Natural killer cell treated with Interleukin-12 subunit alpha and Interleukin-12 subunit beta and Interleukin-15 and Interleukin-18, amount 100 ng/mL, for 72 hours (primary cell): ENCODE measurements around the gene EPHA3. TPM values are rescaled to one million over a fixed set of nuclear protein-coding genes. Genes with fewer than 3 reads are reported as not detected.

Experiments
- ATAC-seq, 2 donors: fragments of 150-1000 bp; cut with Tn5 transposase in 1 of 2; sonication (Bioruptor Pico), chemical (Tn5 transposase) in 1 of 2; 2 replicates each; pipeline ENCODE4 v1.10.0; 2021
- DNase-seq: peaks from one replicate; pipeline ENCODE4 v3.0.0; 2022; ENCODE audit warnings: low spot score
- H3K27ac Mint-ChIP-seq, 2 donors: 1 replicate in 1 of 2; 2 replicates in 1 of 2; pipeline ENCODE4 v1.8.0; 2022; ENCODE audit warnings: mixed read lengths in 2 of 2, mild to moderate bottlenecking in 1 of 2, moderate library complexity in 1 of 2
- H3K27me3 Mint-ChIP-seq, 2 donors: 1 replicate in 1 of 2; 2 replicates in 1 of 2; pipeline ENCODE4 v1.8.0; 2022; ENCODE audit warnings: mixed read lengths in 2 of 2
- H3K36me3 Mint-ChIP-seq: one replicate; pipeline ENCODE4 v1.8.0; 2022; ENCODE audit warnings: mixed read lengths
- H3K4me1 Mint-ChIP-seq, 2 donors: 1 replicate in 1 of 2; 2 replicates in 1 of 2; pipeline ENCODE4 v1.8.0; 2022; ENCODE audit warnings: low read depth in 2 of 2, mixed read lengths in 2 of 2, mild to moderate bottlenecking in 1 of 2
- H3K4me3 Mint-ChIP-seq: one replicate; pipeline ENCODE4 v1.8.0; 2022; ENCODE audit warnings: mixed read lengths
- H3K9me3 Mint-ChIP-seq: 2 replicates; pipeline ENCODE4 v1.8.0; 2022; ENCODE audit warnings: mixed read lengths
- total RNA-seq, 2 donors: library from RNA; stranded (reverse); gene quantifications; one replicate each; pipeline ENCODE4 v1.2.3, GENCODE V29; 2022

EPHA3 gene
- total RNA-seq, 2 donors from 2014 or later: not detected

GRCh38 chr3:89449086-89449485 lies 341.7 kb downstream of the EPHA3 start:
- H3K27me3 Mint-ChIP-seq: no peaks in the 10 kb centered on the region
- ATAC-seq: no peak
- H3K9me3 Mint-ChIP-seq: peaks cover 18% of the 10 kb centered on the region
- H3K36me3 Mint-ChIP-seq: peaks cover 3% of the 10 kb centered on the region
- H3K4me3 Mint-ChIP-seq: no peak overlapping the region
- no peak overlapping the region for H3K27ac Mint-ChIP-seq
- no peak for DNase-seq
- no peaks in the 10 kb centered on the region for H3K4me1 Mint-ChIP-seq

GRCh38 chr3:89452066-89452465 lies 344.6 kb downstream of the EPHA3 start:
- Mint-ChIP-seq H3K27me3 (no peaks in the 10 kb centered on the region), H3K27ac (no peak overlapping the region), H3K36me3 (peaks cover 13% of the 10 kb centered on the region), H3K9me3 (peaks cover 28% of the 10 kb centered on the region), H3K4me3 (no peak overlapping the region), H3K4me1 (no peaks in the 10 kb centered on the region)
- DNase-seq: no peak
- ATAC-seq: no peak

GRCh38 chr3:89455240-89455639 lies 347.8 kb downstream of the EPHA3 start:
- peaks cover 19% of the 10 kb centered on the region for H3K36me3 Mint-ChIP-seq
- DNase-seq (no peak), ATAC-seq (no peak)

GRCh38 chr3:89467898-89468363 lies 360.5 kb downstream of the EPHA3 start:
- Mint-ChIP-seq H3K27ac (no peak overlapping the region), H3K36me3 (no peaks in the 10 kb centered on the region), H3K4me1 (no peaks in the 10 kb centered on the region), H3K27me3 (no peaks in the 10 kb centered on the region), H3K9me3 (no peaks in the 10 kb centered on the region), H3K4me3 (no peak overlapping the region)
- no peak for DNase-seq
- ATAC-seq: no peak

More at GRCh38 chr3:89455240-89455639, 347.8 kb downstream of the EPHA3 start:
- Mint-ChIP-seq H3K9me3 (peaks cover 42% of the 10 kb centered on the region), H3K4me3 (no peak overlapping the region), H3K27ac (no peak overlapping the region), H3K4me1 (no peaks in the 10 kb centered on the region), H3K27me3 (no peaks in the 10 kb centered on the region)

- Mint-ChIP-seq H3K4me1 (no peaks in the 10 kb centered on the region), H3K36me3 (no peaks in the 10 kb centered on the region), H3K9me3 (peaks cover 3% of the 10 kb centered on the region), H3K27me3 (no peaks in the 10 kb centered on the region), H3K27ac (no peak overlapping the region), H3K4me3 (no peak overlapping the region)
- DNase-seq: no peak
- no peak for ATAC-seq
Observed at GRCh38 chr3:89472101-89472500, 364.7 kb downstream of the EPHA3 start.

GRCh38 chr3:89474333-89475130 lies 367.1 kb downstream of the EPHA3 start:
- Mint-ChIP-seq H3K9me3 (peaks cover 11% of the 10 kb centered on the region), H3K4me1 (no peaks in the 10 kb centered on the region), H3K27ac (no peak overlapping the region), H3K27me3 (no peaks in the 10 kb centered on the region), H3K4me3 (no peak overlapping the region), H3K36me3 (no peaks in the 10 kb centered on the region)
- no peak for DNase-seq
- ATAC-seq: no peak

GRCh38 chr3:89488800-89489580 lies 381.6 kb downstream of the EPHA3 start:
- ATAC-seq (no peak), DNase-seq (no peak)
- no peaks in the 10 kb centered on the region for H3K4me1 Mint-ChIP-seq
- no peak overlapping the region for H3K4me3 Mint-ChIP-seq
- peaks cover 17% of the 10 kb centered on the region for H3K9me3 Mint-ChIP-seq
- no peaks in the 10 kb centered on the region for H3K27me3 Mint-ChIP-seq
- H3K27ac Mint-ChIP-seq: no peak overlapping the region
- no peaks in the 10 kb centered on the region for H3K36me3 Mint-ChIP-seq

GRCh38 chr3:89490129-89490528 lies 382.7 kb downstream of the EPHA3 start:
- Mint-ChIP-seq H3K4me1 (no peaks in the 10 kb centered on the region), H3K4me3 (no peak overlapping the region), H3K27ac (no peak overlapping the region), H3K36me3 (no peaks in the 10 kb centered on the region), H3K27me3 (no peaks in the 10 kb centered on the region), H3K9me3 (peaks cover 9% of the 10 kb centered on the region)
- ATAC-seq (no peak), DNase-seq (no peak)

- DNase-seq: no peak
- no peak overlapping the region for H3K4me3 Mint-ChIP-seq
- ATAC-seq: no peak
- no peaks in the 10 kb centered on the region for H3K36me3 Mint-ChIP-seq
- H3K9me3 Mint-ChIP-seq: no peaks in the 10 kb centered on the region
- H3K27ac Mint-ChIP-seq: no peak overlapping the region
- no peaks in the 10 kb centered on the region for H3K27me3 Mint-ChIP-seq
- no peaks in the 10 kb centered on the region for H3K4me1 Mint-ChIP-seq
Observed at GRCh38 chr3:89494734-89495133, 387.3 kb downstream of the EPHA3 start.

- no peak for ATAC-seq
- no peak for DNase-seq
- H3K9me3 Mint-ChIP-seq: peaks cover 8% of the 10 kb centered on the region
- no peaks in the 10 kb centered on the region for H3K4me1 Mint-ChIP-seq
- H3K27me3 Mint-ChIP-seq: no peaks in the 10 kb centered on the region
- H3K4me3 Mint-ChIP-seq: no peak overlapping the region
- no peaks in the 10 kb centered on the region for H3K36me3 Mint-ChIP-seq
- H3K27ac Mint-ChIP-seq: no peak overlapping the region
Observed at GRCh38 chr3:89503891-89504391, 396.5 kb downstream of the EPHA3 start.

- no peak for DNase-seq
- no peak for ATAC-seq
- Mint-ChIP-seq H3K27me3 (no peaks in the 10 kb centered on the region), H3K27ac (no peak overlapping the region), H3K4me1 (no peaks in the 10 kb centered on the region), H3K36me3 (no peaks in the 10 kb centered on the region), H3K9me3 (peaks cover 8% of the 10 kb centered on the region), H3K4me3 (no peak overlapping the region)
Observed at GRCh38 chr3:89504432-89504831, 397.0 kb downstream of the EPHA3 start.

GRCh38 chr3:89506462-89507103 lies 399.2 kb downstream of the EPHA3 start:
- no peak for DNase-seq
- Mint-ChIP-seq H3K36me3 (no peaks in the 10 kb centered on the region), H3K27me3 (no peaks in the 10 kb centered on the region), H3K4me3 (no peak overlapping the region), H3K27ac (no peak overlapping the region), H3K9me3 (peaks cover 5% of the 10 kb centered on the region), H3K4me1 (no peaks in the 10 kb centered on the region)
- ATAC-seq: no peak

- DNase-seq (no peak), ATAC-seq (no peak)
- H3K4me1 Mint-ChIP-seq: no peaks in the 10 kb centered on the region
- no peaks in the 10 kb centered on the region for H3K27me3 Mint-ChIP-seq
- peaks cover 3% of the 10 kb centered on the region for H3K9me3 Mint-ChIP-seq
- no peaks in the 10 kb centered on the region for H3K36me3 Mint-ChIP-seq
- H3K4me3 Mint-ChIP-seq: no peak overlapping the region
- H3K27ac Mint-ChIP-seq: no peak overlapping the region
Observed at GRCh38 chr3:89521328-89521727, 413.9 kb downstream of the EPHA3 start.

GRCh38 chr3:89522155-89522554 lies 414.7 kb downstream of the EPHA3 start:
- ATAC-seq: no peak
- no peaks in the 10 kb centered on the region for H3K27me3 Mint-ChIP-seq
- H3K4me3 Mint-ChIP-seq: no peak overlapping the region
- H3K9me3 Mint-ChIP-seq: peaks cover 6% of the 10 kb centered on the region
- no peak overlapping the region for H3K27ac Mint-ChIP-seq
- no peaks in the 10 kb centered on the region for H3K4me1 Mint-ChIP-seq
- no peak for DNase-seq
- peaks cover 7% of the 10 kb centered on the region for H3K36me3 Mint-ChIP-seq
